K562 (cell line): ENCODE data around the gene CREM.

ENCODE experiments used
- BACH1 ChIP-seq: fragments of 200-800 bp; sonication (Bioruptor generic); IDR thresholded peaks from 2 replicates; pipeline ENCODE4 v1.6.1; 2016; ENCODE audit warnings: missing genetic modification characterization, missing compliant biosample characterization
- DDX20 ChIP-seq: fragments of 450-650 bp; IDR thresholded peaks from 2 replicates; pipeline ENCODE4 v1.6.1; 2016; ENCODE audit warnings: missing genetic modification characterization, low read depth, mild to moderate bottlenecking, missing compliant biosample characterization, moderate library complexity
- EHMT2 ChIP-seq: fragments of 450-650 bp; IDR thresholded peaks from 2 replicates; pipeline ENCODE4 v1.6.1; 2018; ENCODE audit warnings: antibody characterized with exemption
- EZH2 ChIP-seq: IDR thresholded peaks from 2 replicates; pipeline ENCODE4 v1.6.1; 2012; ENCODE audit warnings: low read depth, mild to moderate bottlenecking, inconsistent platforms, low read length, borderline replicate concordance
- SETDB1 ChIP-seq: IDR thresholded peaks from one replicate; pipeline ENCODE4 v1.6.1; 2012; ENCODE audit warnings: low read length, control low read depth, inconsistent platforms
- SMC3 ChIP-seq: conservative IDR thresholded peaks from 2 replicates; pipeline ENCODE4 v1.6.1; 2011; ENCODE audit warnings: low read depth, low read length, improper control_type of control experiment; ENCODE audit not compliant: insufficient read depth
- ZBED1 ChIP-seq: IDR thresholded peaks from 2 replicates; pipeline ENCODE4 v1.6.1; 2014
- ZFX ChIP-seq: sonication (generic); formaldehyde crosslinking; IDR thresholded peaks from 2 replicates; pipeline ENCODE4 v1.8.0; 2022; ENCODE audit warnings: mild to moderate bottlenecking, missing genetic modification reagents, moderate library complexity
- ZNF311 ChIP-seq: fragments of 250-450 bp; sonication (Bioruptor Pico); IDR thresholded peaks from 2 replicates; pipeline ENCODE4 v1.4.0; 2020; ENCODE audit warnings: mild to moderate bottlenecking, moderate library complexity
- TF ChIP-seq, protein P1 (sequence below), 2 experiments: IDR thresholded peaks; 2 replicates each; pipeline ENCODE4 v1.6.1; 2011; ENCODE audit warnings: borderline replicate concordance in 1 of 2, control low read depth in 1 of 2, low read depth in 1 of 2, low read length in 1 of 2, mild to moderate bottlenecking in 1 of 2, mixed read lengths in 1 of 2, moderate library complexity in 1 of 2; ENCODE audit not compliant: insufficient read depth in 1 of 2, insufficient read length in 1 of 2, poor library complexity in 1 of 2, severe bottlenecking in 1 of 2; ENCODE audit errors: extremely low read depth in 1 of 2
- TF ChIP-seq, protein P2 (sequence below), 3 experiments: IDR thresholded peaks in 2 of 3; conservative IDR thresholded peaks in 1 of 3; 2 replicates each; pipeline ENCODE4 v1.5.1; 2011 to 2012; ENCODE audit warnings: low read length in 3 of 3, mild to moderate bottlenecking in 3 of 3, control low read depth in 2 of 3, improper control_type of control experiment in 1 of 3, inconsistent platforms in 1 of 3, low read depth in 1 of 3, mixed read lengths in 1 of 3, moderate library complexity in 1 of 3; ENCODE audit not compliant: insufficient read depth in 2 of 3

GRCh38 chr10:35228058-35228457 is 101.4 kb downstream of the CREM start:
- TF ChIP-seq SMC3 (no peak), ZBED1 (no peak), SETDB1 (no peak), EZH2 (no peak), BACH1 (tag) (no peak), EHMT2 (no peak), ZNF311 (CRISPR knock-in tag) (no peak), ZFX (CRISPR knock-in tag) (no peak), DDX20 (tag) (no peak)
- TF ChIP-seq, protein P1, sequence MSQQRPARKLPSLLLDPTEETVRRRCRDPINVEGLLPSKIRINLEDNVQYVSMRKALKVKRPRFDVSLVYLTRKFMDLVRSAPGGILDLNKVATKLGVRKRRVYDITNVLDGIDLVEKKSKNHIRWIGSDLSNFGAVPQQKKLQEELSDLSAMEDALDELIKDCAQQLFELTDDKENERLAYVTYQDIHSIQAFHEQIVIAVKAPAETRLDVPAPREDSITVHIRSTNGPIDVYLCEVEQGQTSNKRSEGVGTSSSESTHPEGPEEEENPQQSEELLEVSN (IDR thresholded peaks at IDR 0.05; ENCODE audit: borderline replicate concordance in 1 of 2, extremely low read depth in 1 of 2, insufficient read depth in 1 of 2, insufficient read length in 1 of 2, low read depth in 1 of 2, low read length in 1 of 2, poor library complexity in 1 of 2, severe bottlenecking in 1 of 2): no peak
- TF ChIP-seq, protein P2, sequence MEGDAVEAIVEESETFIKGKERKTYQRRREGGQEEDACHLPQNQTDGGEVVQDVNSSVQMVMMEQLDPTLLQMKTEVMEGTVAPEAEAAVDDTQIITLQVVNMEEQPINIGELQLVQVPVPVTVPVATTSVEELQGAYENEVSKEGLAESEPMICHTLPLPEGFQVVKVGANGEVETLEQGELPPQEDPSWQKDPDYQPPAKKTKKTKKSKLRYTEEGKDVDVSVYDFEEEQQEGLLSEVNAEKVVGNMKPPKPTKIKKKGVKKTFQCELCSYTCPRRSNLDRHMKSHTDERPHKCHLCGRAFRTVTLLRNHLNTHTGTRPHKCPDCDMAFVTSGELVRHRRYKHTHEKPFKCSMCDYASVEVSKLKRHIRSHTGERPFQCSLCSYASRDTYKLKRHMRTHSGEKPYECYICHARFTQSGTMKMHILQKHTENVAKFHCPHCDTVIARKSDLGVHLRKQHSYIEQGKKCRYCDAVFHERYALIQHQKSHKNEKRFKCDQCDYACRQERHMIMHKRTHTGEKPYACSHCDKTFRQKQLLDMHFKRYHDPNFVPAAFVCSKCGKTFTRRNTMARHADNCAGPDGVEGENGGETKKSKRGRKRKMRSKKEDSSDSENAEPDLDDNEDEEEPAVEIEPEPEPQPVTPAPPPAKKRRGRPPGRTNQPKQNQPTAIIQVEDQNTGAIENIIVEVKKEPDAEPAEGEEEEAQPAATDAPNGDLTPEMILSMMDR (IDR thresholded peaks at IDR 0.05 in 2 of 3, conservative IDR thresholded peaks at IDR 0.05 in 1 of 3; ENCODE audit: insufficient read depth in 2 of 3, low read depth in 1 of 3, low read length in 3 of 3): no peak
